K562 (cell line): Measurements from ENCODE around the gene LAMA2.

ENCODE experiments used
- FOXJ3 ChIP-seq: sonication (generic); formaldehyde crosslinking; IDR thresholded peaks from 2 replicates; pipeline ENCODE4 v1.4.0; 2020; ENCODE audit warnings: mild to moderate bottlenecking, missing genetic modification reagents
- KHSRP ChIP-seq: fragments of 450-650 bp; IDR thresholded peaks from 2 replicates; pipeline ENCODE4 v1.6.1; 2017
- KLF13 ChIP-seq: fragments of 450-650 bp; IDR thresholded peaks from 2 replicates; pipeline ENCODE4 v1.6.1; 2016; ENCODE audit warnings: missing genetic modification characterization, low read depth, mild to moderate bottlenecking, missing compliant biosample characterization, moderate library complexity, borderline replicate concordance
- RCOR1 ChIP-seq, 2 experiments: IDR thresholded peaks; 2 replicates each; pipeline ENCODE4 v1.6.1; 2012; ENCODE audit warnings: low read depth in 2 of 2, low read length in 2 of 2, borderline replicate concordance in 1 of 2, improper control_type of control experiment in 1 of 2
- U2AF2 ChIP-seq: fragments of 200-400 bp; formaldehyde crosslinking; optimal IDR thresholded peaks from 2 replicates; pipeline ENCODE3; 2017; ENCODE audit warnings: low read depth, mild to moderate bottlenecking, low read length
- ZBTB33 ChIP-seq: sonication (generic); formaldehyde crosslinking; IDR thresholded peaks from 2 replicates; pipeline ENCODE4 v1.8.1; 2023; ENCODE audit warnings: mild to moderate bottlenecking, missing genetic modification reagents
- ZFX ChIP-seq: sonication (generic); formaldehyde crosslinking; IDR thresholded peaks from 2 replicates; pipeline ENCODE4 v1.8.0; 2022; ENCODE audit warnings: mild to moderate bottlenecking, missing genetic modification reagents, moderate library complexity
- ZNF24 ChIP-seq: fragments of 450-650 bp; IDR thresholded peaks from 2 replicates; pipeline ENCODE4 v1.6.1; 2016
- ZNF583 ChIP-seq: fragments of 250-450 bp; sonication (Bioruptor Pico); IDR thresholded peaks from 2 replicates; pipeline ENCODE4 v1.4.0; 2020

- no peak for TF ChIP-seq FOXJ3 (CRISPR knock-in tag)
- TF ChIP-seq KHSRP = no peak
- no peak for TF ChIP-seq ZFX
- TF ChIP-seq ZNF583 = no peak
- TF ChIP-seq ZBTB33 (CRISPR knock-in tag) = no peak
- no peak for TF ChIP-seq U2AF2
- no peak for TF ChIP-seq RCOR1 (IDR thresholded peaks at IDR 0.05; ENCODE audit: borderline replicate concordance in 1 of 2, low read depth in 2 of 2, low read length in 2 of 2)
- TF ChIP-seq ZNF24 = no peak
- TF ChIP-seq KLF13 (tag) = no peak
Observed at GRCh38 chr6:128990915-128991314, 108.0 kb downstream of the LAMA2 start.
